Spinal cord (tissue), 10 donors: Measurements from ENCODE around the gene MSANTD3. TPM values are rescaled to one million over a fixed set of nuclear protein-coding genes. Genes with fewer than 3 reads are reported as not detected.

Experiments used
- DNase-seq, 6 donors: peaks; one replicate each; pipeline versions ENCODE4 v3.0.0 to v3.0.0-alpha.2; 2013 to 2015; ENCODE audit warnings: low spot score in 6 of 6, low read depth in 4 of 6
- H3K27ac ChIP-seq: one replicate; pipeline ENCODE4 v1.5.1; 2013; ENCODE audit warnings: low read depth, low read length, control low read depth
- H3K27me3 ChIP-seq: one replicate; pipeline ENCODE4 v1.6.1; 2013; ENCODE audit warnings: low read length; ENCODE audit not compliant: control insufficient read depth, insufficient read depth
- H3K36me3 ChIP-seq: one replicate; pipeline ENCODE4 v1.6.1; 2013; ENCODE audit warnings: low read length; ENCODE audit not compliant: control insufficient read depth, insufficient read depth
- H3K4me1 ChIP-seq: one replicate; pipeline ENCODE4 v1.6.1; 2013; ENCODE audit warnings: low read length; ENCODE audit not compliant: control insufficient read depth, insufficient read depth
- H3K4me3 ChIP-seq: one replicate; pipeline ENCODE4 v1.5.1; 2013; ENCODE audit warnings: low read depth, low read length, control low read depth
- H3K9me3 ChIP-seq: one replicate; pipeline ENCODE4 v1.6.1; 2013; ENCODE audit warnings: low read length; ENCODE audit not compliant: control insufficient read depth, insufficient read depth
- WGBS: methylation state at CpG from one replicate; pipeline ENCODE4 v1.1.5; 2013; ENCODE audit warnings: missing lambda C conversion rate; ENCODE audit not compliant: insufficient coverage; 5-methylcytosine and 5-hydroxymethylcytosine counted together
- polyA plus RNA-seq, 2 donors: library from polyadenylated mRNA; unstranded; fragments of 120-200 nt; gene quantifications; one replicate each; pipeline ENCODE4 v1.2.1, GENCODE V29; 2013; ENCODE audit not compliant: insufficient read length in 2 of 2
- total RNA-seq, 2 donors: library from RNA; depleted of rRNA in 1 of 2; stranded (reverse); fragments of 120-200 nt in 1 of 2; fragments of >200 nt in 1 of 2; gene quantifications; one replicate each; pipeline versions ENCODE4 v1.2.3 to v1.2.4, GENCODE V29; 2013 to 2014
- donor health status: healthy.

The MSANTD3 gene
- total and polyA plus RNA-seq, 4 donors: 22.2 to 32.9 (median 31.5) TPM

- no peak overlapping the region for H3K27ac ChIP-seq
These were observed 28.5 kb downstream of the MSANTD3 start for GRCh38 chr9:100455470-100455869.

GRCh38 chr9:100457517-100457916 is 30.6 kb downstream of the MSANTD3 start:
- H3K27ac ChIP-seq: no peak overlapping the region
- H3K27me3 ChIP-seq: no peaks in the 10 kb centered on the region
- H3K4me1 ChIP-seq: no peaks in the 10 kb centered on the region
- DNase-seq: no peak
- H3K9me3 ChIP-seq: no peaks in the 10 kb centered on the region
- H3K36me3 ChIP-seq: no peaks in the 10 kb centered on the region
- H3K4me3 ChIP-seq: no peak overlapping the region
- no CpG with 5 or more reads among the region's 1 CpG for WGBS

More at GRCh38 chr9:100455470-100455869, 28.5 kb downstream of the MSANTD3 start:
- Histone ChIP-seq H3K27me3 (no peaks in the 10 kb centered on the region), H3K36me3 (no peaks in the 10 kb centered on the region), H3K9me3 (no peaks in the 10 kb centered on the region), H3K4me3 (no peak overlapping the region), H3K4me1 (no peaks in the 10 kb centered on the region)
- DNase-seq: no peak

- WGBS: no CpG with 5 or more reads among the region's 2 CpGs
- H3K27me3 ChIP-seq: no peaks in the 10 kb centered on the region
- H3K9me3 ChIP-seq: no peaks in the 10 kb centered on the region
- no peaks in the 10 kb centered on the region for H3K4me1 ChIP-seq
- H3K36me3 ChIP-seq: no peaks in the 10 kb centered on the region
- peak in 1 of 6 donors; percentile 30 for DNase-seq
- H3K4me3 ChIP-seq: no peak overlapping the region
- H3K27ac ChIP-seq: no peak overlapping the region
These were observed 33.0 kb downstream of the MSANTD3 start for GRCh38 chr9:100459963-100460362.

- H3K9me3 ChIP-seq: no peaks in the 10 kb centered on the region
- H3K36me3 ChIP-seq: no peaks in the 10 kb centered on the region
- no peaks in the 10 kb centered on the region for H3K4me1 ChIP-seq
- H3K27ac ChIP-seq: no peak overlapping the region
- no peak for DNase-seq
- H3K4me3 ChIP-seq: no peak overlapping the region
- WGBS: no CpG with 5 or more reads among the region's 2 CpGs
- no peaks in the 10 kb centered on the region for H3K27me3 ChIP-seq
These were observed 38.3 kb downstream of the MSANTD3 start for GRCh38 chr9:100465274-100465673.

GRCh38 chr9:100465761-100466160 is 38.8 kb downstream of the MSANTD3 start:
- H3K36me3 ChIP-seq: no peaks in the 10 kb centered on the region
- WGBS: no CpG with 5 or more reads among the region's 1 CpG

GRCh38 chr9:100466171-100466828 is 39.4 kb downstream of the MSANTD3 start:
- no CpG with 5 or more reads among the region's 2 CpGs for WGBS
- Histone ChIP-seq H3K27ac (no peak overlapping the region), H3K36me3 (no peaks in the 10 kb centered on the region), H3K9me3 (no peaks in the 10 kb centered on the region), H3K4me3 (no peak overlapping the region), H3K27me3 (no peaks in the 10 kb centered on the region), H3K4me1 (no peaks in the 10 kb centered on the region)
- peak in 1 of 6 donors; percentile 38 for DNase-seq

More at GRCh38 chr9:100465761-100466160, 38.8 kb downstream of the MSANTD3 start:
- DNase-seq: peak in 1 of 6 donors; percentile 63
- no peaks in the 10 kb centered on the region for H3K27me3 ChIP-seq
- H3K27ac ChIP-seq: no peak overlapping the region
- H3K4me3 ChIP-seq: no peak overlapping the region
- no peaks in the 10 kb centered on the region for H3K4me1 ChIP-seq
- no peaks in the 10 kb centered on the region for H3K9me3 ChIP-seq

- no CpG with 5 or more reads among the region's 1 CpG for WGBS
- Histone ChIP-seq H3K4me1 (no peaks in the 10 kb centered on the region), H3K27ac (no peak overlapping the region)
These were observed 39.9 kb downstream of the MSANTD3 start for GRCh38 chr9:100466829-100467221.

DNA sequence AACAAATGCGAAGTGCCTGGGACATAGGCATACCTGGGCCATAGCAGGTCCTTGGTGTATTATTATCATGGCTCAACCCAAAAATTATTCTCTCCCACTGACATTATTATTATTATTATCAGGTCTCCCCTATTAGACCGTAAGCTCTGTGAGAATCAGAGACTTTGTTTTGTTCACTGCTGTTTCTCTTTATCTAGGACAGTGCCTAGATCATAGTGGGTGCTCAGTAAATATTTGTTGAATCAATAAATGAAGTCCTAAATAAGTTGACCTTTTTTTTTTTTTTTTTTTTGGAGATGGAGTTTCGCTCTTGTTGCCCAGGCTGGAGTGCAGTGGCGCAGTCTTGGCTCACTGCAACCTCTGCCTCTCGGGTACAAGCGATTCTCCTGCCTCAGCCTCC is 41.1 kb downstream of the MSANTD3 start:
- Histone ChIP-seq H3K36me3 (no peaks in the 10 kb centered on the region), H3K4me1 (no peaks in the 10 kb centered on the region), H3K27me3 (no peaks in the 10 kb centered on the region), H3K9me3 (no peaks in the 10 kb centered on the region), H3K27ac (no peak overlapping the region), H3K4me3 (no peak overlapping the region)
- DNase-seq: no peak
- WGBS: 100% methylated on average over 4 of the region's 6 CpGs

More at GRCh38 chr9:100466829-100467221, 39.9 kb downstream of the MSANTD3 start:
- H3K4me3 ChIP-seq: no peak overlapping the region
- no peaks in the 10 kb centered on the region for H3K36me3 ChIP-seq
- DNase-seq: no peak
- no peaks in the 10 kb centered on the region for H3K9me3 ChIP-seq
- no peaks in the 10 kb centered on the region for H3K27me3 ChIP-seq

DNA sequence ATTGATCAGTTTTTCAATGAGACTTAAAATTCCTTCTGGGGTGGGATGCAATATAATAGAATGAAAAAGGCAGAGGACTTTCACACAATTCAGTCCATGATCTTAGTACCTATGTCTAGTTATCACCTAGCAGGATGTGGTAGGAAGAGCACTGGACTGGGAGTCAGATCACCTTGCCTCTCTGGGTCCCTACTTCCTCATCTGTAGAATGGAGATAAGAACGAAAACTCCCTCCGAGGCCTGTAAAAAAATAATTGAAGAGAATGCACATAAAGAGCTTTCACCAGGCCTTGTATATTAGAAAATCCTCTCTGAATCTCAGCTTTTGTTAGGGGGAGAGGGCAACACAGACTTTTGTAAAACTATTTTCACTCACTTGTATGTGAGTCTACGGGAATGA is 45.3 kb downstream of the MSANTD3 start:
- H3K9me3 ChIP-seq: no peaks in the 10 kb centered on the region
- no CpG with 5 or more reads among the region's 3 CpGs for WGBS
- H3K4me3 ChIP-seq: peak overlapping the region; percentile 19
- H3K36me3 ChIP-seq: no peaks in the 10 kb centered on the region
- no peak overlapping the region for H3K27ac ChIP-seq
- H3K4me1 ChIP-seq: peaks cover 10% of the 10 kb centered on the region
- no peaks in the 10 kb centered on the region for H3K27me3 ChIP-seq
- DNase-seq: peak in 1 of 6 donors; percentile 9

DNA sequence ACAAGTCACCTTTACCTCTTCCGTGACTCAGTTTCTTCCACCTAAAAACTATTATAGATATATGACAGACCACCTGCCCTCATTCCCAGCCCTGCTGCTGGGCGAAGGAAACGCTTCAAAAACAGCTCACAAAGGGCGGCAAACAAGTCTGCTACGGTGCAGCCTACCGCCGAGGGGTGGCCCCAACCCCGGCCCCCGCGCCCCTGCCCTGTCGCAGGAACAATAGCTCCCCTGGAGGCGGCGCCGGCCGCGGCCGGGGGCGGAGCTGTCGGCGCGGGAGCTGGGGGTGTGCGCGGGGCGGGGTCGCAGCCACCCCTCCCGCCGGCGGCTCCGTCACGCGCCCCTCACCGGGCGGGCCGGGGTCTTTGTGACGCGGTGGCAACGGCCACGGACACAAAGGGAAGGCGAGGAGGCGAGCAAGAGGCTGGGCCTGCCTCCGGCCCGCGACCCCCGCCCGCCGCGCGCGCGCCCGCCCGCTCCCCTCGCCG is 45.9 kb downstream of the MSANTD3 start, which contains the start of gene TMEFF1:
Gene TMEFF1, plus strand, starts transcription at position 362 of the 488 bp plus-strand sequence. CDS start 396 bp downstream, outside the sequence.
- H3K9me3 ChIP-seq: no peaks in the 10 kb centered on the region
- under 1% methylated on average over 54 of the region's 54 CpGs for WGBS
- peak within 1 kb of the TSS; percentile 67 for H3K4me3 ChIP-seq
- no peaks in the 10 kb centered on the region for H3K27me3 ChIP-seq
- peaks cover 10% of the 10 kb centered on the region for H3K4me1 ChIP-seq
- H3K36me3 ChIP-seq: no peaks in the 10 kb centered on the region
- DNase-seq: peak in 3 of 6 donors; percentile 54 to 91 (median 90)
- no peak within 1 kb of the TSS for H3K27ac ChIP-seq
